WERI-Rb-1 (cell line): ENCODE results near the gene CSNK1G3.

Source experiments
- DNase-seq: peaks from one replicate; pipeline ENCODE4 v3.0.0-alpha.2; 2020
- H3K27ac ChIP-seq: fragments of 250-450 bp; sonication (Bioruptor Pico); 2 replicates; pipeline ENCODE4 v1.5.1; 2020; ENCODE audit warnings: mild to moderate bottlenecking, moderate library complexity
- H3K27me3 ChIP-seq: fragments of 250-450 bp; sonication (Bioruptor Pico); 2 replicates; pipeline ENCODE4 v1.5.1; 2021; ENCODE audit warnings: mild to moderate bottlenecking, low read depth, moderate library complexity; ENCODE audit not compliant: insufficient read depth, severe bottlenecking
- H3K36me3 ChIP-seq: fragments of 250-450 bp; sonication (Bioruptor Pico); 2 replicates; pipeline ENCODE4 v1.5.1; 2020; ENCODE audit warnings: mild to moderate bottlenecking, moderate library complexity
- H3K4me3 ChIP-seq: 2 replicates; pipeline ENCODE4 v1.5.1; 2011; ENCODE audit warnings: low read depth, mild to moderate bottlenecking, control low read depth, low read length
- H3K9me3 ChIP-seq: fragments of 250-450 bp; sonication (Bioruptor Pico); 2 replicates; pipeline ENCODE4 v1.5.1; 2021; ENCODE audit warnings: mild to moderate bottlenecking, moderate library complexity; ENCODE audit not compliant: severe bottlenecking
- CTCF ChIP-seq: IDR thresholded peaks from 2 replicates; pipeline ENCODE4 v1.5.1; 2011; ENCODE audit warnings: low read depth, mild to moderate bottlenecking, control low read depth, inconsistent platforms, low read length

The CSNK1G3 gene

GRCh38 chr5:123651234-123651633 is 139.3 kb downstream of the CSNK1G3 start:
- Histone ChIP-seq H3K4me3 (no peak overlapping the region), H3K27ac (no peak overlapping the region), H3K27me3 (no peaks in the 10 kb centered on the region), H3K9me3 (no peaks in the 10 kb centered on the region), H3K36me3 (no peaks in the 10 kb centered on the region)
- no peak for DNase-seq
- TF ChIP-seq CTCF: no peak

GRCh38 chr5:123659011-123659410 is 147.0 kb downstream of the CSNK1G3 start:
- no peak overlapping the region for H3K4me3 ChIP-seq
- H3K36me3 ChIP-seq: no peaks in the 10 kb centered on the region
- no peaks in the 10 kb centered on the region for H3K27me3 ChIP-seq
- H3K9me3 ChIP-seq: no peaks in the 10 kb centered on the region
- TF ChIP-seq CTCF: no peak
- no peak for DNase-seq
- no peak overlapping the region for H3K27ac ChIP-seq

GRCh38 chr5:123659495-123659894 is 147.5 kb downstream of the CSNK1G3 start:
- H3K36me3 ChIP-seq: no peaks in the 10 kb centered on the region
- no peaks in the 10 kb centered on the region for H3K9me3 ChIP-seq
- no peak for DNase-seq
- TF ChIP-seq CTCF: no peak
- no peak overlapping the region for H3K27ac ChIP-seq
- no peak overlapping the region for H3K4me3 ChIP-seq
- no peaks in the 10 kb centered on the region for H3K27me3 ChIP-seq

GRCh38 chr5:123664961-123665360 is 153.0 kb downstream of the CSNK1G3 start:
- Histone ChIP-seq H3K9me3 (no peaks in the 10 kb centered on the region), H3K27me3 (no peaks in the 10 kb centered on the region), H3K4me3 (no peak overlapping the region), H3K36me3 (no peaks in the 10 kb centered on the region), H3K27ac (no peak overlapping the region)
- no peak for DNase-seq
- TF ChIP-seq CTCF: no peak

- no peak for DNase-seq
- no peak for TF ChIP-seq CTCF
- H3K9me3 ChIP-seq: no peaks in the 10 kb centered on the region
- H3K27ac ChIP-seq: no peak overlapping the region
- no peaks in the 10 kb centered on the region for H3K36me3 ChIP-seq
- H3K27me3 ChIP-seq: no peaks in the 10 kb centered on the region
- no peak overlapping the region for H3K4me3 ChIP-seq
Observed at GRCh38 chr5:123665822-123666371, 153.9 kb downstream of the CSNK1G3 start.
